LNCAP (cell line): ENCODE results near the gene ARHGAP19.

Experiments used
- TF ChIP-seq, protein P1 (sequence below): fragments of 450-650 bp; IDR thresholded peaks from 2 replicates; pipeline ENCODE4 v1.5.1; 2017; ENCODE audit warnings: mild to moderate bottlenecking

ARHGAP19 gene

DNA sequence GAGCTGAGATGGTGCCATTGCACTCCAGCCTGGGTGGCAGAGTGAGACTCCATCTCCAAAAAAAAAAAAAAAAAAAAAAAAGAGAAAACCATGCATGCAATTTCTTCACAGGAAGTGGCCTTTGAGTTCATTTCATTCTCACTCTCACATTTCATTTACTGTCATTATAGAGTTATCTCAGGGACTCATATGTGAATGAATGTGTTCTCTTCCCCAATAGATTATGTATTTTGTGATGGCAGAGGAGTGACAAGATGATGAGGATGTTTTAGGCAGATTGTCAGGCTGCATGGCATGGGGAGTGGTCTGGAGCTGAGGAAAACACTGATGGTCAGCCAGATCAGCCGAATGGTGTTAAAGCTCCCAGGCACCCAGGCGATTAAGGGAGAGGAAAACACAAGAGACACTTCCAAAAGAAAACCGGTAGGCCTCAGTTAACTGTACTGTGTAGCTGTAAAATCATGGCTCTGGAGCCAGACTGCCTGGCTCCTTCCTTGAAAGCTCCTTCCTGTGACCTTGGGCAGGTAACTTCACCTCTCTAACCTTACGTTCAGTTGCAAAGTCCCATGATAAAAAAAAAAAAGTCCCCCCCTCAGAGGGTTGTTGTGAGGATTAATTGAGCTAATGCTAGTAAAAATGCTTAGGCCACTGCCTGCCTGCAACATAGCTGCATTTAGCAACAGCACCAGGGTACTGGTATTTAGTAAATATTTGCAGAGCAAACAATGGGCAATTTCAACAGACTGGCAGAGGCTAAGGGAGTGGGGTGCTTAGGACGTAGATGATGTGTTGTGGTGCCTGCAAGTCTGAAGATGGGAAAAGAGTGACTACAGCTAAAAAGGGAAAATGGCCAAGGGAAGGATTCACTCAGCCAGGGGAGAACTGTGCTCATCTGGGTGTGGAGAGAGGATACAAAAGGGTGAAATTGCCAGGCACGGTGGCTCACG, 35.2 kb upstream of the ARHGAP19 start:
- TF ChIP-seq, protein P1, sequence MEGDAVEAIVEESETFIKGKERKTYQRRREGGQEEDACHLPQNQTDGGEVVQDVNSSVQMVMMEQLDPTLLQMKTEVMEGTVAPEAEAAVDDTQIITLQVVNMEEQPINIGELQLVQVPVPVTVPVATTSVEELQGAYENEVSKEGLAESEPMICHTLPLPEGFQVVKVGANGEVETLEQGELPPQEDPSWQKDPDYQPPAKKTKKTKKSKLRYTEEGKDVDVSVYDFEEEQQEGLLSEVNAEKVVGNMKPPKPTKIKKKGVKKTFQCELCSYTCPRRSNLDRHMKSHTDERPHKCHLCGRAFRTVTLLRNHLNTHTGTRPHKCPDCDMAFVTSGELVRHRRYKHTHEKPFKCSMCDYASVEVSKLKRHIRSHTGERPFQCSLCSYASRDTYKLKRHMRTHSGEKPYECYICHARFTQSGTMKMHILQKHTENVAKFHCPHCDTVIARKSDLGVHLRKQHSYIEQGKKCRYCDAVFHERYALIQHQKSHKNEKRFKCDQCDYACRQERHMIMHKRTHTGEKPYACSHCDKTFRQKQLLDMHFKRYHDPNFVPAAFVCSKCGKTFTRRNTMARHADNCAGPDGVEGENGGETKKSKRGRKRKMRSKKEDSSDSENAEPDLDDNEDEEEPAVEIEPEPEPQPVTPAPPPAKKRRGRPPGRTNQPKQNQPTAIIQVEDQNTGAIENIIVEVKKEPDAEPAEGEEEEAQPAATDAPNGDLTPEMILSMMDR, result no peak

DNA sequence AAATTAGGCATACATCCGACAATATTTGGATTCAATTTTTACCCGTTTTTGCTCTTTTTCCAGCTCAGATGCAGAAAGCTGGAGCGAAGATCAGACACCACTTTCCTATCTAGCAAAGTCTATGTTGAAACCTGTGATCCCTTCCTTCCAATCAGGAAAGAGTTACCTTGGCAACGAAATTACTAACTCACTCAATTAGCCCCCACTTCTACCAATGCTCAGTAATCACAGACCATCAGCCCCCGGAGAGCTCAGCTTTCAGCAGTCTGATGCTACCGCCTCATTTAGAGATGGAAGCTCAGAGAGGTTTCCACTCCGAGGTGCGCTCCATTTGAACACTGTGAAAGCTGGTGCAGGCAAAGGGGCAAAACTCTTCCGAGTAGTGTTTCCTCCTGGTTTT, 33.3 kb upstream of the ARHGAP19 start:
- TF ChIP-seq, protein P1, result no peak

DNA sequence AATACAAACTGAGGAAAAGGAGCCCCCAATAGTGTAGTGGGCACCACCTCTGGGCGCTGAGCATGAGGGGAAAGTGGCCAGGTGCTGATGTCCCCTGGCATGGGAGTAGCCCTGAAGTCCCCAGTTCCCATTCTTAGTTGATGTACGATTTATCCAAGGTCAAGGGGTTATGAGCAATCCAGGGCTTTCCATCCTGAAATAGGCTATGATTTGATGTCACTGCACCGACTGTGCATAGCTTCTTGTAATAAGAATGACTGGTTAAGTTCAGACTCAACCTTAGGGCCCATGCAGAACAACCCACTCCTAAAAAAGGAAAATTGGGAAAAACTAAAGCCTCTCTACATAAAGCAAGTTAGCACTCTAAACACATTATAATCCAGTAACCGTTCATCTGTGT, 31.1 kb upstream of the ARHGAP19 start:
- TF ChIP-seq, protein P1, result no peak

DNA sequence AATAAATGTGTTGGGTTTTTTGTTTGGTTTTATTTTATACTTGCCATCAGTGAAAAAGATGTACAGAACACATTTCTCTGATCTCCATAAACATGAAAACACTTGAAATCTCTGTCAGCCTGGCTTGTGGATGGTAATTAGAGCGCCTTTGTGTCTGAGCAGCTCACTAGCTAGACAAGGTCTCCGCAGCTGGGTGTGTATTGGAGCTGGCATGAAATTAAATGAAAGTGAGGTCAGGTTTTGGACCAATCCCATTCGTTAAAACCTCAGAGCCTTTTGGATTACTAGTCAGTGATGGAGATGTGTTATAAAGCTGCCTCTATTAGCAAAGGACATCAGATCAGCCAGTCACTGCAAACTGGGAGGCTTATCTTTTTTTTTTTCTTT, 29.4 kb upstream of the ARHGAP19 start:
- TF ChIP-seq, protein P1, result no peak

DNA sequence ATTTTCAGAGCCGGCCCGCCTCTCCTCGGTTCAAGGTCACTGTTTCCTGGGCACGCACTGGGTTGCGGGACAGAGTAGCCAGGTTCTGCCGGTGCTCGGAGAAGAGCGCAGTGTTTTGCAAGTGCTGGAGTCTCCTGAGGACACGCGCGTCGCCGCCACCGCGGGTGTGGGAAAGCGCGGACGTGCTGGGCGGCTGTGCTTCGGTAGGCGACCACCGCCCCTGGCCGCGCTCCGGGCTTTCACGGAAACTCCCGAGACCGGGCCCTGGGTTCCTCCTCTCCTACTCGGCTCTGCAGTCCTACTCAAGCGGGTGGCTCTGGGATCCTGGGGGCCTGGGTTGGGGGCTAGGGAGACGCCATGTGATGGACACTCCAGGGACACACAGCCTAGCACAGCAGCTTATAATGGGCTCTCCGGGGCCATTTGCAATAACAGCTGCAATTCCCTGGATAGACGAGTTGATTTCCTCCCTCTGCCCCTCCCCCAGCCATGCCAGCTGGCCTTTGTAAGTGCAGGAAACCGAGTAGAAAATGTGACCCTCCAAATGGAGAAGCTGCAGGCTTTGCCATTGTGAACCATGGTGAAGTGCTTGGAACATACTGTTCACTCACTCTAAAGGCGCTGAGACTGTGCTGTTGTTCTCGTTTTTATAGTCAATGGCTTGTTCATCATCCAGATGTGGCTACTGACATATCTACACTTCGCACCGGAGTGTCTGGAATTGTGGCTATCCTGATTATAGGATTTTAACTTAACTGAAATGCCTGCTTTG, 28.8 kb upstream of the ARHGAP19 start:
- TF ChIP-seq, protein P1, result no peak

DNA sequence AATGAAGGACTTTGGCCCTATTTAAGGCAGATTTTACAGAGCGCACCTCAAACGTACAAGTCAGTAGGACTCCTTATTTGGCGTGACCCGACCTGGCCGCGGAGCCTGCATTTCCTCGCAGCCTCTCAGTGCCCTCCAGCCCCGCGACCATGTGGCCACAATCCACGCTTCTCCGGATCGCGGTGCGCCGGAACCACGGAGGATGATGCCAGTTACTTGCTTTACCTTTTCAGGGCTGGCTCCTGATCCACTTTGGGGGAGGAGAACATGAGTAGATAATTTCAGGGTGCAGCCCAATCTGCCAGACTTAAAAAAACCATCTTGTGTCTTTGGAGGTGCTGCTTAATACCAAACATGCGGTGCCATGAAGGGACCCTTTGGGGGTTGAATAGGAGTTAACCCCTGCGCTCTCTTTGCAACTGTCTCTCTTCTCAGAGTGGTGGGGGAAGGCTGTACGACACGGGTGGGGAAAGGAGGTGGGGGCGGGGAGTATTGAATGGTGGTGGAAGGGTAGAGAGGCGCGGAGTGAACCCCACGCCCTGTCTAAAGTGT, 28.1 kb upstream of the ARHGAP19 start:
- TF ChIP-seq, protein P1, result no peak

DNA sequence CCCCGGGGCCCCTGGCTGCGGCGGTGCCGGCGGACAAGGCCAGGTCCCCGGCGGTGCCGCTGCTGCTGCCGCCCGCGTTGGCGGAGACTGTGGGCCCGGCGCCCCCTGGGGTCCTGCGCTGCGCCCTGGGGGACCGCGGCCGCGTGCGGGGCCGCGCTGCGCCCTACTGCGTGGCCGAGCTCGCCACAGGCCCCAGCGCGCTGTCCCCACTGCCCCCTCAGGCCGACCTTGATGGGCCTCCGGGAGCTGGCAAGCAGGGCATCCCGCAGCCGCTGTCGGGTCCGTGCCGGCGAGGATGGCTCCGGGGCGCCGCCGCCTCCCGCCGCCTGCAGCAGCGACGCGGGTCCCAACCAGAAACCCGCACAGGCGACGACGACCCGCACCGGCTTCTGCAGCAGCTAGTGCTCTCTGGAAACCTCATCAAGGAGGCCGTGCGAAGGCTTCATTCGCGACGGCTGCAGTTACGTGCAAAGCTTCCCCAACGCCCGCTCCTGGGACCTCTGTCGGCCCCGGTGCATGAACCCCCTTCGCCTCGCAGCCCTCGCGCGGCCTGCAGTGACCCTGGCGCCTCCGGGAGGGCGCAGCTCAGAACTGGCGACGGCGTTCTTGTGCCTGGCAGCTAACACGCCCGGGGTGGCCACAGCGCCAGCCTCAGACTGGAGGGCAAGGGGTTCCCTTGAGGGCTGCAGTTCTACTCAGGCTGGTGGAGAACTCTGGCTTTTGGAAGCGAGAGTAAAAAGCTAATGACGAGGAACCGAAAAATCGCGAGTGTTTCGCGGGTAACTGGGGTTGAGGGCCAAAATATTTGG, 27.4 kb upstream of the ARHGAP19 start:
- TF ChIP-seq, protein P1, result no peak
